ENCODE results near the gene CEP350. TPM values are rescaled to one million over a fixed set of nuclear protein-coding genes. Genes with fewer than 3 reads are reported as not detected.

Gene CEP350
- total RNA-seq, 1 donor from 2014 or later = 48.7 TPM

- no peaks in the 10 kb centered on the region for H3K27me3 Mint-ChIP-seq
- no peak overlapping the region for H3K27ac Mint-ChIP-seq
- H3K4me3 Mint-ChIP-seq (ENCODE audit: low read depth) = no peak overlapping the region
- no peak for TF ChIP-seq CTCF (IDR thresholded peaks at IDR 0.05; ENCODE audit: unreplicated experiment)
- no peak for DNase-seq (ENCODE audit: low spot score, unreplicated experiment)
- H3K9me3 Mint-ChIP-seq (ENCODE audit: low read depth) = no peaks in the 10 kb centered on the region
- H3K4me1 Mint-ChIP-seq (ENCODE audit: low read depth) = peaks cover 9% of the 10 kb centered on the region
- H3K36me3 Mint-ChIP-seq (ENCODE audit: insufficient read depth) = no peaks in the 10 kb centered on the region
These were observed 18.6 kb upstream of the CEP350 start for GRCh38 chr1:179935909-179936496.

GRCh38 chr1:179937668-179938254 is 16.8 kb upstream of the CEP350 start:
- Mint-ChIP-seq H3K27ac (no peak overlapping the region), H3K27me3 (no peaks in the 10 kb centered on the region), H3K4me3 (ENCODE audit: low read depth) (no peak overlapping the region), H3K9me3 (ENCODE audit: low read depth) (no peaks in the 10 kb centered on the region), H3K36me3 (ENCODE audit: insufficient read depth) (no peaks in the 10 kb centered on the region), H3K4me1 (ENCODE audit: low read depth) (peaks cover 8% of the 10 kb centered on the region)
- no peak for DNase-seq (ENCODE audit: low spot score, unreplicated experiment)
- TF ChIP-seq CTCF (IDR thresholded peaks at IDR 0.05; ENCODE audit: unreplicated experiment) = no peak

- no peaks in the 10 kb centered on the region for H3K27me3 Mint-ChIP-seq
- no peak overlapping the region for H3K27ac Mint-ChIP-seq
- no peak for TF ChIP-seq CTCF (IDR thresholded peaks at IDR 0.05; ENCODE audit: unreplicated experiment)
- no peaks in the 10 kb centered on the region for H3K9me3 Mint-ChIP-seq (ENCODE audit: low read depth)
- DNase-seq (ENCODE audit: low spot score, unreplicated experiment) = no peak
- H3K36me3 Mint-ChIP-seq (ENCODE audit: insufficient read depth) = no peaks in the 10 kb centered on the region
- peaks cover 8% of the 10 kb centered on the region for H3K4me1 Mint-ChIP-seq (ENCODE audit: low read depth)
- H3K4me3 Mint-ChIP-seq (ENCODE audit: low read depth) = no peak overlapping the region
These were observed 15.9 kb upstream of the CEP350 start for GRCh38 chr1:179938752-179939151.

GRCh38 chr1:179939941-179940340 is 14.7 kb upstream of the CEP350 start:
- H3K27me3 Mint-ChIP-seq = no peaks in the 10 kb centered on the region
- H3K4me1 Mint-ChIP-seq (ENCODE audit: low read depth) = peaks cover 1% of the 10 kb centered on the region
- no peak overlapping the region for H3K4me3 Mint-ChIP-seq (ENCODE audit: low read depth)
- DNase-seq (ENCODE audit: low spot score, unreplicated experiment) = no peak
- no peaks in the 10 kb centered on the region for H3K36me3 Mint-ChIP-seq (ENCODE audit: insufficient read depth)
- H3K27ac Mint-ChIP-seq = no peak overlapping the region
- TF ChIP-seq CTCF (IDR thresholded peaks at IDR 0.05; ENCODE audit: unreplicated experiment) = no peak
- H3K9me3 Mint-ChIP-seq (ENCODE audit: low read depth) = no peaks in the 10 kb centered on the region

GRCh38 chr1:179941454-179941853 is 13.2 kb upstream of the CEP350 start:
- DNase-seq (ENCODE audit: low spot score, unreplicated experiment) = no peak
- H3K27ac Mint-ChIP-seq = no peak overlapping the region
- H3K4me1 Mint-ChIP-seq (ENCODE audit: low read depth) = peaks cover 1% of the 10 kb centered on the region
- no peaks in the 10 kb centered on the region for H3K36me3 Mint-ChIP-seq (ENCODE audit: insufficient read depth)
- H3K4me3 Mint-ChIP-seq (ENCODE audit: low read depth) = no peak overlapping the region
- no peaks in the 10 kb centered on the region for H3K9me3 Mint-ChIP-seq (ENCODE audit: low read depth)
- H3K27me3 Mint-ChIP-seq = no peaks in the 10 kb centered on the region
- TF ChIP-seq CTCF (IDR thresholded peaks at IDR 0.05; ENCODE audit: unreplicated experiment) = no peak

Measured in progenitor cell of endocrine pancreas (in vitro differentiated cells).